ENCODE results near the gene CCDC33.

DNA sequence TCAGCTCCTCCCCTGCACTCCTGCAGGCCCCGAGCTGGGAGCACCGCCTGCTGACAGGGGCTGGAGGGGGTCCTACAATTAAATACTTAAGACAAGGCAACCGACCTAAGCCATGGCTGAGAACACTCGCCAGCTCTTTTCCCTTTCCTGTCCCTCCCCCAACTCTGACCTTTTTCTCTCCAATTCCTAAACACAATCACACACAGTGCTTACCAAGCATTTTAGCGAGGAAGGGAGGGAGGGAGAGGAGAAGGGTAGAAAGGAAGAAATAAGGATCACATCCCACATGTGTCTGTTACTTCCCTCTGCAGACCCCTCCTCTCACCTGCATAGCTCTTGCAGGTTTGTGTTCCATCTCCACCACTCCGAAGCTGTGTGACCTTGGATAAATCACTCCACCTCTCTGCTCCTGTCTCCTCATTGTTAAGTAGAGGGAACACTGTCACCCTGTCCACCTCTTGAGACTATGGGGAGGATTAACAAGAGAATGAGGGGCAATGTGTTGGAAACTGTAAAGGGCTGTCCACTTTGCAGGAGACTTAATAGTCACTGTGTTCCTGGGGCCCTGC, 67.7 kb downstream of the CCDC33 start:
- no peak for TF ChIP-seq CTCF (IDR thresholded peaks at IDR 0.05)
- TF ChIP-seq POLR2A (IDR thresholded peaks at IDR 0.05), result no peak
- no peak for TF ChIP-seq POLR2AphosphoS5 (IDR thresholded peaks at IDR 0.05)
